ENCODE results near the gene ZFC3H1.

GRCh38 chr12:71691504-71692129, 28.0 kb upstream of the ZFC3H1 start:
- TF ChIP-seq CTCF (IDR thresholded peaks at IDR 0.05) (no peak), POLR2AphosphoS5 (IDR thresholded peaks at IDR 0.05; ENCODE audit: insufficient read depth in 1 of 2, low read depth in 1 of 2) (no peak)
